ENCODE data around the gene AGO1.
"Not testable (repeated sequence)": the region's sequence is repeated elsewhere in the genome, so short reads cannot be mapped to it uniquely, and the experiment has no call there.

The AGO1 gene

DNA sequence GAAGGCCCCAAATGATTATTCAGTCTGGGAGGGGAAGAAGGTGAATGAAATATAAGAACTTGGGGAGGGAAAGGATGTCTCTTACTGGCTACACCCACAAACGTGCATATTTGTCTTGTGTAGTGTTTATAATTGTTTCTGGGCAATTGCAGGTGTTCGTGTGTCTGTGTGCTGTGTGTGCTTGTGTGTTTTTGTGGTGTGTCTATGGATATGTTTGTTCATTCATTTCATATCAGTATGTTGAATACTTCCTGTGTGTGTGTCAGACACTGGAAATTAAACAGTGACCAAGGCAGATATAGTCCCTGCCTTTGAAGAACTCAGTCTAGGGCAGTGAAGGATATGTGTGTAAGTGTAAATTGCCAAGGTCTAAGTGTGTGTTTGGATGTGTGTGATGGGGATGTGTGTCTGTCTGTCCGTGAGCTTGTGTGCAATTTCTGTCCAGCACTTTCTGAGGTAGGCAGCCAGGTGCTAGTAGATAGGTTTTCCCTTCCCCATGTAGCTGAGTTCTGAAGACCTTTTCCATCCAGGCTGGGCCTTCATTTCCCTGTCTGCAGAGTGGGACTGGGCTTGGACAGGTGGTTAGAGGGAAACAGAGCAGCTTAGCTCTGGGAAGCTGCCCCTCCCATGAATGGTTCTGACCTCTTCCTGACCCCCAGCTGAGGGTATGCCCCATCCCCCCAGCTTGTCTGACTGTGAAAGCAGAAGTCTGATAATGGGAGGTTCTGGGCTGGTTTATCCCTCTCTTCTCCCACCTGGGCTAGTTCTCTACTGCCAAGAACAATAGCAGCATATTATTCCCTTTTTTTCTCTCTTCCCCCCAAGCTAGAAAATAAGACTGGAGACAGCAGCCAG is 3.8 kb downstream of the AGO1 start:
- peak overlapping the region; percentile 85 for H3K4me2 ChIP-seq (ENCODE audit: low read depth, low read length, poor library complexity, severe bottlenecking)
- H3F3A ChIP-seq (ENCODE audit: low read depth): no peaks in the 10 kb centered on the region
- H3K4me1 ChIP-seq (ENCODE audit: insufficient read depth, low read length, poor library complexity, severe bottlenecking): peaks cover 32% of the 10 kb centered on the region
- peaks cover 33% of the 10 kb centered on the region for H4K20me1 ChIP-seq (ENCODE audit: insufficient read depth, low read length, poor library complexity, severe bottlenecking)
- peaks cover 48% of the 10 kb centered on the region for H3K79me2 ChIP-seq (ENCODE audit: insufficient read depth, low read length)
- peak overlapping the region; percentile 64 for H3K4me3 ChIP-seq (ENCODE audit: low read length, poor library complexity, severe bottlenecking)
- H3K9ac ChIP-seq (ENCODE audit: low read depth, low read length, poor library complexity, severe bottlenecking): peak overlapping the region; percentile 35
- peaks cover 19% of the 10 kb centered on the region; the same call in 1 of the 2 replicates for H3K36me3 ChIP-seq (ENCODE audit: insufficient read depth, low read length)
- H3K9me3 ChIP-seq (ENCODE audit: insufficient read depth, low read depth, low read length): no peaks in the 10 kb centered on the region
- TF ChIP-seq EZH2phosphoT487 (IDR thresholded peaks at IDR 0.05; ENCODE audit: borderline replicate concordance): no peak
- TF ChIP-seq, protein P1, sequence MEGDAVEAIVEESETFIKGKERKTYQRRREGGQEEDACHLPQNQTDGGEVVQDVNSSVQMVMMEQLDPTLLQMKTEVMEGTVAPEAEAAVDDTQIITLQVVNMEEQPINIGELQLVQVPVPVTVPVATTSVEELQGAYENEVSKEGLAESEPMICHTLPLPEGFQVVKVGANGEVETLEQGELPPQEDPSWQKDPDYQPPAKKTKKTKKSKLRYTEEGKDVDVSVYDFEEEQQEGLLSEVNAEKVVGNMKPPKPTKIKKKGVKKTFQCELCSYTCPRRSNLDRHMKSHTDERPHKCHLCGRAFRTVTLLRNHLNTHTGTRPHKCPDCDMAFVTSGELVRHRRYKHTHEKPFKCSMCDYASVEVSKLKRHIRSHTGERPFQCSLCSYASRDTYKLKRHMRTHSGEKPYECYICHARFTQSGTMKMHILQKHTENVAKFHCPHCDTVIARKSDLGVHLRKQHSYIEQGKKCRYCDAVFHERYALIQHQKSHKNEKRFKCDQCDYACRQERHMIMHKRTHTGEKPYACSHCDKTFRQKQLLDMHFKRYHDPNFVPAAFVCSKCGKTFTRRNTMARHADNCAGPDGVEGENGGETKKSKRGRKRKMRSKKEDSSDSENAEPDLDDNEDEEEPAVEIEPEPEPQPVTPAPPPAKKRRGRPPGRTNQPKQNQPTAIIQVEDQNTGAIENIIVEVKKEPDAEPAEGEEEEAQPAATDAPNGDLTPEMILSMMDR (conservative IDR thresholded peaks at IDR 0.05; ENCODE audit: low read length): no peak
- no peaks in the 10 kb centered on the region for H3K9me2 ChIP-seq (replicated peaks; ENCODE audit: low read depth, low read length)
- H3K27me3 ChIP-seq (ENCODE audit: insufficient read depth, low read length, poor library complexity, severe bottlenecking): no peaks in the 10 kb centered on the region
- no peak overlapping the region for H2AFZ ChIP-seq (ENCODE audit: low read length)

DNA sequence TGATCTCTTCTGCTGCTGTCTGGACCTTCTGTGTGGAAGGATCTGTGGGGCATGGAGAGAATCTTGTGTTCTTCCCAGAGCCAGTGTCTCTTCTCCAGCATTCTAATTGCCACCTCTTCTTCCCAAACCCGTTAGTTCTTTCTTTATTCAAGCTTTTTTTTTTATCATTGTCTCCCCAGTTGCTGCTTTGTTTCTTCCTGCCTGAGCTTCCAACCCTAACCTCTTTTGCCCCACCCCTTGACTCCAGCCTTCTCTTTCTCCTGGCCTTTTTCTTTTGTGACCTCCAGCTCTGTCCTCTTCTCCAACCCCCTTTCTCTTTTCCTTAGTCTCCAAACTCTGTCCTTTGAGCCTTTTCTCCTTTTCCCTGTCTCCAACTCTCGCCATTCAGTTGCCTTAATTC is 4.5 kb downstream of the AGO1 start:
- no peaks in the 10 kb centered on the region for H3K9me2 ChIP-seq (replicated peaks; ENCODE audit: low read depth, low read length)
- H3K9ac ChIP-seq (ENCODE audit: low read depth, low read length, poor library complexity, severe bottlenecking): peak overlapping the region; percentile 35
- H3F3A ChIP-seq (ENCODE audit: low read depth): no peaks in the 10 kb centered on the region
- H3K79me2 ChIP-seq (ENCODE audit: insufficient read depth, low read length): peaks cover 48% of the 10 kb centered on the region
- peak overlapping the region; percentile 64 for H3K4me3 ChIP-seq (ENCODE audit: low read length, poor library complexity, severe bottlenecking)
- H3K27me3 ChIP-seq (ENCODE audit: insufficient read depth, low read length, poor library complexity, severe bottlenecking): no peaks in the 10 kb centered on the region
- H2AFZ ChIP-seq (ENCODE audit: low read length): no peak overlapping the region
- H4K20me1 ChIP-seq (ENCODE audit: insufficient read depth, low read length, poor library complexity, severe bottlenecking): peaks cover 33% of the 10 kb centered on the region
- peaks cover 26% of the 10 kb centered on the region; the same call in 1 of the 2 replicates for H3K36me3 ChIP-seq (ENCODE audit: insufficient read depth, low read length)
- TF ChIP-seq, protein P1 (conservative IDR thresholded peaks at IDR 0.05; ENCODE audit: low read length): no peak
- TF ChIP-seq EZH2phosphoT487 (IDR thresholded peaks at IDR 0.05; ENCODE audit: borderline replicate concordance): no peak
- peak overlapping the region; percentile 85 for H3K4me2 ChIP-seq (ENCODE audit: low read depth, low read length, poor library complexity, severe bottlenecking)
- H3K9me3 ChIP-seq (ENCODE audit: insufficient read depth, low read depth, low read length): no peaks in the 10 kb centered on the region
- peaks cover 32% of the 10 kb centered on the region for H3K4me1 ChIP-seq (ENCODE audit: insufficient read depth, low read length, poor library complexity, severe bottlenecking)

DNA sequence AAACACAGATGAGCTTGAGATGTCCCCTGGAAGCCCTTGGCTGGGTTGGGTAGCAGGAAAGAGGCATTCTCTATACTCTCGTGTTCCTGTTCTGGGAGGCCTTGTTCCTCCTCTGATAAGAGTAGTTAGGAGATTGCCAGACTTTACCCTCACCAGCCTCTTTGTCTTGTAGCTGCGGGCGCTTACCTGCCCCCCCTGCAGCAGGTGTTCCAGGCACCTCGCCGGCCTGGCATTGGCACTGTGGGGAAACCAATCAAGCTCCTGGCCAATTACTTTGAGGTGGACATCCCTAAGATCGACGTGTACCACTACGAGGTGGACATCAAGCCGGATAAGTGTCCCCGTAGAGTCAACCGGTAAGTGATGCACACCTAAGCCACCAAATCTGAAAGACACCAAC is 5.2 kb downstream of the AGO1 start:
- Histone ChIP-seq H4K20me1 (ENCODE audit: insufficient read depth, low read length, poor library complexity, severe bottlenecking) (peaks cover 33% of the 10 kb centered on the region), H3K27me3 (ENCODE audit: insufficient read depth, low read length, poor library complexity, severe bottlenecking) (no peaks in the 10 kb centered on the region), H3K9me3 (ENCODE audit: insufficient read depth, low read depth, low read length) (no peaks in the 10 kb centered on the region), H3K4me1 (ENCODE audit: insufficient read depth, low read length, poor library complexity, severe bottlenecking) (peaks cover 32% of the 10 kb centered on the region), H3K9me2 (replicated peaks; ENCODE audit: low read depth, low read length) (no peaks in the 10 kb centered on the region), H3K79me2 (ENCODE audit: insufficient read depth, low read length) (peaks cover 46% of the 10 kb centered on the region), H3K36me3 (ENCODE audit: insufficient read depth, low read length) (peaks cover 33% of the 10 kb centered on the region; the same call in 1 of the 2 replicates), H3K9ac (ENCODE audit: low read depth, low read length, poor library complexity, severe bottlenecking) (no peak overlapping the region), H3K4me3 (ENCODE audit: low read length, poor library complexity, severe bottlenecking) (no peak overlapping the region), H2AFZ (ENCODE audit: low read length) (no peak overlapping the region), H3F3A (ENCODE audit: low read depth) (no peaks in the 10 kb centered on the region), H3K4me2 (ENCODE audit: low read depth, low read length, poor library complexity, severe bottlenecking) (no peak overlapping the region)
- TF ChIP-seq, protein P1 (conservative IDR thresholded peaks at IDR 0.05; ENCODE audit: low read length): no peak
- no peak for TF ChIP-seq EZH2phosphoT487 (IDR thresholded peaks at IDR 0.05; ENCODE audit: borderline replicate concordance)

DNA sequence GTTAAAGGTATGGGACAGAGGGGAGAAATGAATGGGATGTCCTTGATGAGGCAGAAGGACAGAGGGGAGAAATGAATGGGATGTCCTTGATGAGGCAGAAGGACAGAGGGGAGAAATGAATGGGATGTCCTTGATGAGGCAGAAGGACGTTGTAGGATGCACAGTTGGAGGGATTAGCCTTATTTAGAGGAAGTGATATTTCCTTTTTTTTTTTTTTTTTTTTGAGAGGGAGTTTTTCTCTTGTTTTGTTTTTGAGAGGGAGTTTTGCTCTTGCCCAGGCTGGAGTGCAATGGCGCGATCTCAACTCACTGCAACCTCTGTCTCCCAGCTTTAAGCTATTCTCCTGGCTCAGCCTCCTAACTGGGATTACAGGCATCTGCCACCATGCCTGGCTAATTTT is 6.0 kb downstream of the AGO1 start:
- H3K36me3 ChIP-seq (ENCODE audit: insufficient read depth, low read length): peaks cover 40% of the 10 kb centered on the region; the same call in 1 of the 2 replicates
- not testable (repeated sequence) for H3K4me3 ChIP-seq (ENCODE audit: low read length, poor library complexity, severe bottlenecking); H3K9me2 ChIP-seq (replicated peaks; ENCODE audit: low read depth, low read length); H2AFZ ChIP-seq (ENCODE audit: low read length); H3K9ac ChIP-seq (ENCODE audit: low read depth, low read length, poor library complexity, severe bottlenecking); H3F3A ChIP-seq (ENCODE audit: low read depth); H3K27me3 ChIP-seq (ENCODE audit: insufficient read depth, low read length, poor library complexity, severe bottlenecking); H3K9me3 ChIP-seq (ENCODE audit: insufficient read depth, low read depth, low read length); H3K4me2 ChIP-seq (ENCODE audit: low read depth, low read length, poor library complexity, severe bottlenecking)
- peaks cover 37% of the 10 kb centered on the region for H3K4me1 ChIP-seq (ENCODE audit: insufficient read depth, low read length, poor library complexity, severe bottlenecking)
- H3K79me2 ChIP-seq (ENCODE audit: insufficient read depth, low read length): peaks cover 38% of the 10 kb centered on the region
- peaks cover 27% of the 10 kb centered on the region for H4K20me1 ChIP-seq (ENCODE audit: insufficient read depth, low read length, poor library complexity, severe bottlenecking)

Measured in Loucy (cell line).